Measurements from ENCODE around the gene MLEC.

DNA sequence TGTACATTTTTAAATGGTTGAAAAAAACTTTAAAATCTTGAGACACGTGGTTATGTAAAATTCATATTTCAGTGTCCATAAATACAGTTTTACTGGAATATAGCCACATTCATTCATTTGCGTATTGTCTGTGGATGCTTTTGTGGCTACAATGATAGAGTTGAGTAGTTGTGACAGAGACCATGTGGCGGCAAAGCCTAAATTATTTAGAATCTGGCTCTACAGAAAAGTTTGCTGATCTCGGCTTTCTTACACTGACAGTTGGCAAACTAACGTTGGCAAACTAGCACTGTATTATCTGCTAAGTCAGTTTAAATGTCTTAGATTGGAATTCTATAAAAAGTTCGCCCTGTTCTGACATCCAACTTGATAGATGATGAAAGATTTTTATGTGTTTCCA, 25.7 kb downstream of the MLEC start:
- TF ChIP-seq, protein P1, sequence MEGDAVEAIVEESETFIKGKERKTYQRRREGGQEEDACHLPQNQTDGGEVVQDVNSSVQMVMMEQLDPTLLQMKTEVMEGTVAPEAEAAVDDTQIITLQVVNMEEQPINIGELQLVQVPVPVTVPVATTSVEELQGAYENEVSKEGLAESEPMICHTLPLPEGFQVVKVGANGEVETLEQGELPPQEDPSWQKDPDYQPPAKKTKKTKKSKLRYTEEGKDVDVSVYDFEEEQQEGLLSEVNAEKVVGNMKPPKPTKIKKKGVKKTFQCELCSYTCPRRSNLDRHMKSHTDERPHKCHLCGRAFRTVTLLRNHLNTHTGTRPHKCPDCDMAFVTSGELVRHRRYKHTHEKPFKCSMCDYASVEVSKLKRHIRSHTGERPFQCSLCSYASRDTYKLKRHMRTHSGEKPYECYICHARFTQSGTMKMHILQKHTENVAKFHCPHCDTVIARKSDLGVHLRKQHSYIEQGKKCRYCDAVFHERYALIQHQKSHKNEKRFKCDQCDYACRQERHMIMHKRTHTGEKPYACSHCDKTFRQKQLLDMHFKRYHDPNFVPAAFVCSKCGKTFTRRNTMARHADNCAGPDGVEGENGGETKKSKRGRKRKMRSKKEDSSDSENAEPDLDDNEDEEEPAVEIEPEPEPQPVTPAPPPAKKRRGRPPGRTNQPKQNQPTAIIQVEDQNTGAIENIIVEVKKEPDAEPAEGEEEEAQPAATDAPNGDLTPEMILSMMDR (IDR thresholded peaks at IDR 0.05), result no peak
- TF ChIP-seq POLR2A (IDR thresholded peaks at IDR 0.05), result no peak
